ENCODE measurements around the gene PROC. TPM values are rescaled to one million over a fixed set of nuclear protein-coding genes. Genes with fewer than 3 reads are reported as not detected.
A peak's percentile ranks its signal among the peaks of the same experiment; 100 is the strongest.

PROC gene
- total RNA-seq, 1 experiment from 2014 or later, result 0.58 TPM

DNA sequence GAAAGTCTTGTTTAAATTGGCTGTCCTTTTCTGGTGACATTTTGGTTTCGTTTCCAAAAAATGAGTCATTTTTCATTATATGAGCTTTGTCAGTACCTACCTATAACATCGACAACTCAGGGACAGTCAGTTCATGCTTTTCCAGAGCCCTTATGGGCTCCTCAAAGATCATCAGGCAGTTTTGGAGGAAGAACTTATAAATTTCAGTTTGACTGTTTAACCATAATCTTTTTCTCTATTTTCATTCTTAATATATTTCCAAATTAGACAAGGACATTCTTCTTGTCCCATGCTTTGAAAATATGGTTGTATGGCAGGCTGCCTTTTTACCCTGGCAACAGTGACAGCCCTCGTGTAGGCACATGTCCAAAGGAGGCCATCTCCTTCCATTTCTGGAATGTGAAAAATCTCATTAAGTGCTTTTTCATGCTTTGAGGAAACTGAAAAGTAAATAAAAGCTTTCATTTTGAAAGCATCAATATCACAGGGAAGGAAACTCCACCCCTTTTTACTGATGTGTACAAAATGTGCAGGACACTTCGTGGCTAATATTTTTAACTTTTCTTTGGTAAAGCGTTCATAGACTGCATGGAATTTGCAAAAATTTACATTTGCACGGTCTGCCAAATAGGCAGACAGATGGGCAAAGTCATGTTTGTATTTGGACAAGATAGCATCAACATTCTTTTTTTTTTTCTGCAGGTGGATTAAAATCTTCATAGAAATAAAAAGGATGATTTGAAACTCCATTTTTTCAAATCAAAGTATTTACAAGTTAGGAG is 7.2 kb upstream of the PROC start:
- peak; percentile 20 for ATAC-seq
- peak overlapping the region; percentile 45 for H3K4me3 ChIP-seq (ENCODE audit: low read length)
- no TSS peak for BruUV-seq (replicated peaks)
- H3K4me2 ChIP-seq (ENCODE audit: low read length), result peak overlapping the region; percentile 80
- no peaks in the 10 kb centered on the region for H3K9me3 ChIP-seq (ENCODE audit: low read length)
- peaks cover 55% of the 10 kb centered on the region for H3K4me1 ChIP-seq (ENCODE audit: insufficient read depth, low read length)
- no peaks in the 10 kb centered on the region for H3K79me2 ChIP-seq (ENCODE audit: low read length)
- no peaks in the 10 kb centered on the region for H4K20me1 ChIP-seq (ENCODE audit: low read length)
- H3K27me3 ChIP-seq (ENCODE audit: low read length), result no peaks in the 10 kb centered on the region
- intact Hi-C loops (cut with micrococcal nuclease), result loop anchor here (2.0 kb wide), 1 partner anchor 24 kb away; the partner anchor contains the start of gene MAP3K2
- H3K9ac ChIP-seq (ENCODE audit: low read length), result no peak overlapping the region
- ChIA-PET CTCF (interaction anchor here (0.6 to 0.9 kb wide), 2 partner anchors 8 to 344 kb away, joined by 4 to 6 read pairs; no protein-coding TSS in a partner anchor), POLR2A (ENCODE audit: unreplicated experiment) (no interaction called here)
- H3K9me2 ChIP-seq (replicated peaks; ENCODE audit: low read length), result no peaks in the 10 kb centered on the region
- peak overlapping the region; percentile 80 for H2AFZ ChIP-seq (ENCODE audit: low read length)
- H3F3A ChIP-seq (ENCODE audit: low read length, unreplicated experiment), result peaks cover 7% of the 10 kb centered on the region
- peak; percentile 70 for DNase-seq
- no peak for TF ChIP-seq EZH2 (IDR thresholded peaks at IDR 0.05; ENCODE audit: low read length, unreplicated experiment)
- TF ChIP-seq, protein P1, sequence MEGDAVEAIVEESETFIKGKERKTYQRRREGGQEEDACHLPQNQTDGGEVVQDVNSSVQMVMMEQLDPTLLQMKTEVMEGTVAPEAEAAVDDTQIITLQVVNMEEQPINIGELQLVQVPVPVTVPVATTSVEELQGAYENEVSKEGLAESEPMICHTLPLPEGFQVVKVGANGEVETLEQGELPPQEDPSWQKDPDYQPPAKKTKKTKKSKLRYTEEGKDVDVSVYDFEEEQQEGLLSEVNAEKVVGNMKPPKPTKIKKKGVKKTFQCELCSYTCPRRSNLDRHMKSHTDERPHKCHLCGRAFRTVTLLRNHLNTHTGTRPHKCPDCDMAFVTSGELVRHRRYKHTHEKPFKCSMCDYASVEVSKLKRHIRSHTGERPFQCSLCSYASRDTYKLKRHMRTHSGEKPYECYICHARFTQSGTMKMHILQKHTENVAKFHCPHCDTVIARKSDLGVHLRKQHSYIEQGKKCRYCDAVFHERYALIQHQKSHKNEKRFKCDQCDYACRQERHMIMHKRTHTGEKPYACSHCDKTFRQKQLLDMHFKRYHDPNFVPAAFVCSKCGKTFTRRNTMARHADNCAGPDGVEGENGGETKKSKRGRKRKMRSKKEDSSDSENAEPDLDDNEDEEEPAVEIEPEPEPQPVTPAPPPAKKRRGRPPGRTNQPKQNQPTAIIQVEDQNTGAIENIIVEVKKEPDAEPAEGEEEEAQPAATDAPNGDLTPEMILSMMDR (conservative IDR thresholded peaks at IDR 0.05; ENCODE audit: low read depth, low read length), result no peak
- TF ChIP-seq EZH2phosphoT487 (IDR thresholded peaks at IDR 0.05; ENCODE audit: borderline replicate concordance, low read length), result no peak
- peak overlapping the region; percentile 62 for H3K27ac ChIP-seq (ENCODE audit: low read length)
- no peaks in the 10 kb centered on the region for H3K36me3 ChIP-seq (ENCODE audit: low read depth, low read length)

DNA sequence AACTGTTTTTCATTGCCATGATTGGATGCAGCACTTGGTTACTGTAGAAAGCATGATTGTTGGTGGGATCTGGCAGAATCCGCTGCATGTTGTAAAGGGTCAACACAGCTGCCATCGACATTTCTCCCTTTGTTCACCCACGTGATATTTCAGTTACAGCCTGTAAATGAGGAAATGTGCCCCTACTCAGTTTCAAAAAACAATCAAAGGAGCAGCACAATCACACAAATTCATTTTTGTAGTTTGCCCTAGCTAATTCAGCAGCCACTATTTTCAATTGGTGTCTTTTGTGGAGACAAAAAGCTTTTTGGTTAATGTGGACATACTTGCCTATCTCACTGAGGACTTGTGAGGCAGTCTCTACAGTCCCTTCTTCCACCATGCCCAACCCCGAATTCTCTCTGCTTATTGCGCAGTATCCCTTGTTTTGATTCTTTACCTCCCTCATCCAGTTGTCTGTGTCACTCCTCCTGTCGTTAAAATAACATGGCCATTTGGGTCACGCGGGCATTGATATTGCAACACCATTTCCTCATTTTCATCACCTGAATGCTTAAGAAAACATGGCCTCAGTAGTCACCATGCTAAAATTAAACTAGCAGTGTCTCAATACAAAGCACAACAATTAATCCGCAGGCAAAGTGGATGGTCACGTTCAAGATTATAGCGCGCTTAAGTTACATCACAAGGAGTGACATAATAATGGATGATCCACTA is 6.4 kb upstream of the PROC start:
- DNase-seq, result no peak
- H3K4me1 ChIP-seq (ENCODE audit: insufficient read depth, low read length), result peaks cover 58% of the 10 kb centered on the region

More for the DNA sequence above, 6.4 kb upstream of the PROC start:
- intact Hi-C loops (cut with micrococcal nuclease), result loop anchor here (2.0 kb wide), 1 partner anchor 25 kb away; the partner anchor contains the start of gene MAP3K2
- peak overlapping the region; percentile 80 for H3K4me2 ChIP-seq (ENCODE audit: low read length)
- POLR2A ChIA-PET (ENCODE audit: unreplicated experiment), result no interaction called here
- no peaks in the 10 kb centered on the region for H3K9me2 ChIP-seq (replicated peaks; ENCODE audit: low read length)
- H3K36me3 ChIP-seq (ENCODE audit: low read depth, low read length), result no peaks in the 10 kb centered on the region
- peaks cover 7% of the 10 kb centered on the region for H3F3A ChIP-seq (ENCODE audit: low read length, unreplicated experiment)
- no TSS peak for BruUV-seq (replicated peaks)
- TF ChIP-seq EZH2phosphoT487 (IDR thresholded peaks at IDR 0.05; ENCODE audit: borderline replicate concordance, low read length), result no peak
- TF ChIP-seq, protein P1 (conservative IDR thresholded peaks at IDR 0.05; ENCODE audit: low read depth, low read length), result no peak
- no peak for ATAC-seq
- H3K79me2 ChIP-seq (ENCODE audit: low read length), result no peaks in the 10 kb centered on the region
- no peaks in the 10 kb centered on the region for H3K9me3 ChIP-seq (ENCODE audit: low read length)
- H3K27ac ChIP-seq (ENCODE audit: low read length), result no peak overlapping the region
- H2AFZ ChIP-seq (ENCODE audit: low read length), result peak overlapping the region; percentile 80; the same call in 1 of the 2 replicates
- no peaks in the 10 kb centered on the region for H3K27me3 ChIP-seq (ENCODE audit: low read length)
- peak overlapping the region; percentile 45; the same call in 1 of the 2 replicates for H3K4me3 ChIP-seq (ENCODE audit: low read length)
- no peak overlapping the region for H3K9ac ChIP-seq (ENCODE audit: low read length)
- CTCF ChIA-PET, result no interaction called here
- H4K20me1 ChIP-seq (ENCODE audit: low read length), result no peaks in the 10 kb centered on the region

Data from PC-3 (cell line).